HepG2 (cell line): ENCODE measurements around the gene NFE2L3. TPM values are rescaled to one million over a fixed set of nuclear protein-coding genes. Genes with fewer than 3 reads are reported as not detected.

Experiments
- AFF4 ChIP-seq: sonication (generic); formaldehyde crosslinking; IDR thresholded peaks from 2 replicates; pipeline ENCODE4 v1.4.0; 2020; ENCODE audit warnings: missing genetic modification reagents
- BRCA1 ChIP-seq: sonication (generic); formaldehyde crosslinking; IDR thresholded peaks from 2 replicates; pipeline ENCODE4 v1.4.0; 2020; ENCODE audit warnings: missing genetic modification reagents
- CREB1 ChIP-seq, 2 experiments: fragments of 450-650 bp in 1 of 2; IDR thresholded peaks; 2 replicates each; pipeline ENCODE4 v1.6.1; 2016 to 2017; ENCODE audit warnings: control low read depth in 1 of 2, mild to moderate bottlenecking in 1 of 2, missing compliant biosample characterization in 1 of 2, missing genetic modification characterization in 1 of 2
- MED13 ChIP-seq: sonication (generic); formaldehyde crosslinking; IDR thresholded peaks from 2 replicates; pipeline ENCODE4 v1.5.0; 2020; ENCODE audit warnings: missing genetic modification reagents
- MEIS2 ChIP-seq: sonication (generic); formaldehyde crosslinking; IDR thresholded peaks from 2 replicates; pipeline ENCODE4 v1.9.0; 2021; ENCODE audit warnings: mild to moderate bottlenecking, missing genetic modification reagents
- MZF1 ChIP-seq: sonication (generic); formaldehyde crosslinking; IDR thresholded peaks from 2 replicates; pipeline ENCODE4 v1.8.1; 2023; ENCODE audit warnings: mild to moderate bottlenecking, missing genetic modification reagents, borderline replicate concordance
- NAIF1 ChIP-seq: sonication (generic); formaldehyde crosslinking; IDR thresholded peaks from 2 replicates; pipeline ENCODE4 v1.5.0; 2020; ENCODE audit warnings: mild to moderate bottlenecking, missing genetic modification reagents, borderline replicate concordance
- SIN3A ChIP-seq: IDR thresholded peaks from 2 replicates; pipeline ENCODE4 v1.6.1; 2011; ENCODE audit warnings: low read depth, mild to moderate bottlenecking, control low read depth, low read length, borderline replicate concordance
- TOE1 ChIP-seq: sonication (generic); formaldehyde crosslinking; IDR thresholded peaks from 2 replicates; pipeline ENCODE4 v1.4.0; 2020; ENCODE audit warnings: mild to moderate bottlenecking, missing genetic modification reagents
- ZBTB3 ChIP-seq: sonication (generic); formaldehyde crosslinking; IDR thresholded peaks from 2 replicates; pipeline ENCODE4 v1.4.0; 2020; ENCODE audit warnings: low read depth, mild to moderate bottlenecking, moderate library complexity, missing genetic modification reagents, borderline replicate concordance
- ZNF124 ChIP-seq: sonication (generic); formaldehyde crosslinking; IDR thresholded peaks from 2 replicates; pipeline ENCODE4 v1.4.0; 2020; ENCODE audit warnings: missing genetic modification reagents
- ZNF281 ChIP-seq: sonication (generic); formaldehyde crosslinking; IDR thresholded peaks from 2 replicates; pipeline ENCODE4 v1.4.0; 2020; ENCODE audit warnings: missing genetic modification reagents, borderline replicate concordance
- ZNF331 ChIP-seq: sonication (generic); formaldehyde crosslinking; IDR thresholded peaks from 2 replicates; pipeline ENCODE4 v1.4.0; 2020; ENCODE audit warnings: missing genetic modification reagents
- ZNF382 ChIP-seq: sonication (generic); formaldehyde crosslinking; IDR thresholded peaks from 2 replicates; pipeline ENCODE4 v1.5.0; 2020; ENCODE audit warnings: missing genetic modification reagents, mild to moderate bottlenecking, borderline replicate concordance
- ZNF383 ChIP-seq: sonication (generic); formaldehyde crosslinking; IDR thresholded peaks from 2 replicates; pipeline ENCODE4 v1.4.0; 2020; ENCODE audit warnings: missing genetic modification reagents, mild to moderate bottlenecking, borderline replicate concordance
- ZNF589 ChIP-seq: sonication (generic); formaldehyde crosslinking; conservative IDR thresholded peaks from 2 replicates; pipeline ENCODE4 v1.8.0; 2022; ENCODE audit warnings: mild to moderate bottlenecking, moderate library complexity, missing genetic modification reagents
- ZNF709 ChIP-seq: sonication (generic); formaldehyde crosslinking; IDR thresholded peaks from 2 replicates; pipeline ENCODE4 v1.5.0; 2020; ENCODE audit warnings: mild to moderate bottlenecking, missing genetic modification reagents
- polyA plus RNA-seq, 8 experiments: library from polyadenylated mRNA; depleted of rRNA in 3 of 8; stranded (reverse) in 7 of 8; unstranded in 1 of 8; fragments of >200 nt; fragmentation: Illumina TruSeq in 4 of 8; extraction: Trizol in 4 of 8; gene quantifications; 2 replicates each; pipeline versions ENCODE4 v1.2.1 to v1.2.3, GENCODE V29; 2011 to 2016; ENCODE audit warnings: low read depth in 4 of 8, missing spikeins in 1 of 8, mixed read lengths in 1 of 8; ENCODE audit not compliant: insufficient read depth in 1 of 8
- total RNA-seq, 5 experiments: library from RNA; depleted of rRNA; stranded (reverse); fragments of >200 nt; fragmentation: Illumina TruSeq; extraction: Trizol; gene quantifications; 2 replicates each; pipeline ENCODE4 v1.2.3, GENCODE V29; 2016; ENCODE audit warnings: low read depth in 1 of 5
- TF ChIP-seq, protein P1 (sequence below): sonication (generic); formaldehyde crosslinking; conservative IDR thresholded peaks from 2 replicates; pipeline ENCODE4 v1.4.0; 2020; ENCODE audit warnings: mild to moderate bottlenecking, missing genetic modification reagents, moderate library complexity

Gene NFE2L3
- total and polyA plus RNA-seq, 2 of the 13 experiments (the other 11 are each of a cell fraction or from before 2014, with no cell fraction given), result 11.4 to 19.4 TPM

- peak; percentile 80 for TF ChIP-seq ZNF281 (CRISPR knock-in tag)
- TF ChIP-seq ZNF589 (CRISPR knock-in tag), result peak; percentile 75; the same call in 1 of the 2 replicates
- no peak for TF ChIP-seq MEIS2 (CRISPR knock-in tag)
- TF ChIP-seq, protein P1, sequence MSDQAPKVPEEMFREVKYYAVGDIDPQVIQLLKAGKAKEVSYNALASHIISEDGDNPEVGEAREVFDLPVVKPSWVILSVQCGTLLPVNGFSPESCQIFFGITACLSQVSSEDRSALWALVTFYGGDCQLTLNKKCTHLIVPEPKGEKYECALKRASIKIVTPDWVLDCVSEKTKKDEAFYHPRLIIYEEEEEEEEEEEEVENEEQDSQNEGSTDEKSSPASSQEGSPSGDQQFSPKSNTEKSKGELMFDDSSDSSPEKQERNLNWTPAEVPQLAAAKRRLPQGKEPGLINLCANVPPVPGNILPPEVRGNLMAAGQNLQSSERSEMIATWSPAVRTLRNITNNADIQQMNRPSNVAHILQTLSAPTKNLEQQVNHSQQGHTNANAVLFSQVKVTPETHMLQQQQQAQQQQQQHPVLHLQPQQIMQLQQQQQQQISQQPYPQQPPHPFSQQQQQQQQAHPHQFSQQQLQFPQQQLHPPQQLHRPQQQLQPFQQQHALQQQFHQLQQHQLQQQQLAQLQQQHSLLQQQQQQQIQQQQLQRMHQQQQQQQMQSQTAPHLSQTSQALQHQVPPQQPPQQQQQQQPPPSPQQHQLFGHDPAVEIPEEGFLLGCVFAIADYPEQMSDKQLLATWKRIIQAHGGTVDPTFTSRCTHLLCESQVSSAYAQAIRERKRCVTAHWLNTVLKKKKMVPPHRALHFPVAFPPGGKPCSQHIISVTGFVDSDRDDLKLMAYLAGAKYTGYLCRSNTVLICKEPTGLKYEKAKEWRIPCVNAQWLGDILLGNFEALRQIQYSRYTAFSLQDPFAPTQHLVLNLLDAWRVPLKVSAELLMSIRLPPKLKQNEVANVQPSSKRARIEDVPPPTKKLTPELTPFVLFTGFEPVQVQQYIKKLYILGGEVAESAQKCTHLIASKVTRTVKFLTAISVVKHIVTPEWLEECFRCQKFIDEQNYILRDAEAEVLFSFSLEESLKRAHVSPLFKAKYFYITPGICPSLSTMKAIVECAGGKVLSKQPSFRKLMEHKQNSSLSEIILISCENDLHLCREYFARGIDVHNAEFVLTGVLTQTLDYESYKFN (CRISPR knock-in tag), result peak; percentile 3; the same call in 1 of the 2 replicates
- no peak for TF ChIP-seq AFF4 (CRISPR knock-in tag)
- TF ChIP-seq CREB1 (IDR thresholded peaks at IDR 0.05), result no peak
- TF ChIP-seq CREB1 (CRISPR knock-in tag; IDR thresholded peaks at IDR 0.05), result no peak
- TF ChIP-seq ZNF709, result peak; percentile 19; the same call in 1 of the 2 replicates
- TF ChIP-seq NAIF1 (CRISPR knock-in tag), result 0 out of 2 replicates have a peak, but pooled peaks have one; percentile 96
- TF ChIP-seq MED13, result no peak
- no peak for TF ChIP-seq BRCA1
- peak; percentile 24; the same call in 1 of the 2 replicates for TF ChIP-seq ZNF331 (CRISPR knock-in tag)
- 0 out of 2 replicates have a peak, but pooled peaks have one; percentile 37 for TF ChIP-seq ZNF124
- no peak for TF ChIP-seq TOE1 (CRISPR knock-in tag)
- no peak for TF ChIP-seq MZF1
- 0 out of 2 replicates have a peak, but pooled peaks have one; percentile 7 for TF ChIP-seq ZBTB3 (CRISPR knock-in tag)
- TF ChIP-seq ZNF382, result no peak
- no peak for TF ChIP-seq ZNF383
- TF ChIP-seq SIN3A, result peak; percentile 24; the same call in 1 of the 2 replicates
These were observed 49.4 kb downstream of the NFE2L3 start, which contains the start of gene CBX3 (continued) for GRCh38 chr7:26201247-26202018.
